HG02623 (cell line): Measurements from ENCODE around the gene MRPL9.
A peak's percentile ranks its signal among the peaks of the same experiment; 100 is the strongest.

ENCODE experiments used
- ATAC-seq: cut with Tn5 transposase; IDR thresholded peaks from one replicate; pipeline ENCODE4 v1.9.1; 2021; ENCODE audit warnings: moderate library complexity; ENCODE audit not compliant: unreplicated experiment

Gene MRPL9

GRCh38 chr1:151762941-151763921 lies at the start of gene MRPL9:
Gene MRPL9 (minus strand): TSS chr1:151763496. CDS start chr1:151763479, 17 bp downstream.
- peak; percentile 84 for ATAC-seq

- ATAC-seq, result no peak
Observed at GRCh38 chr1:151811181-151811580, 47.9 kb upstream of the MRPL9 start.

- no peak for ATAC-seq
Observed at GRCh38 chr1:151809985-151810556, 46.8 kb upstream of the MRPL9 start.

GRCh38 chr1:151809290-151809984 lies 46.1 kb upstream of the MRPL9 start:
- no peak for ATAC-seq

- ATAC-seq, result no peak
Observed at GRCh38 chr1:151807766-151808165, 44.5 kb upstream of the MRPL9 start.

DNA sequence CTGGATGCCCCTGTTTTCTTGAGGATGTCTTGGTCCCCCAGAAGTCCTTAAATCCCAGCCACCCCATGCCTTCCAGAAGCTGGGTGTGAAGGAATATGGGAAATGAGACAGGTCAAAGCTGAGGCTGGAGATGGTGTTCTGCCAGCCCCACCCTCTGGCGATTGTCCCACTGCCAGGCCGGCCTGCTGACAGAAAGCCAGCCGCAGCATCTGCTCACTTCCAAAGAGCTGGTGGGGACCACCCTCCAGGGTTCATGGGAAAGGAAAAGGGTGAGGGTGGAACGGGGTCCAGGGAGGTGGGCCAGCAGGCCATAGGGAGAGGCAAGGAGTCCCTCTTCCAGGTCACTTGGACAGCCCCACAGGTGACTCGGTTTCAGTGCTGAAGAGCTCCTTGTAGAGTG lies 43.8 kb upstream of the MRPL9 start:
- no peak for ATAC-seq

- no peak for ATAC-seq
Observed at GRCh38 chr1:151806170-151806569, 42.9 kb upstream of the MRPL9 start.

DNA sequence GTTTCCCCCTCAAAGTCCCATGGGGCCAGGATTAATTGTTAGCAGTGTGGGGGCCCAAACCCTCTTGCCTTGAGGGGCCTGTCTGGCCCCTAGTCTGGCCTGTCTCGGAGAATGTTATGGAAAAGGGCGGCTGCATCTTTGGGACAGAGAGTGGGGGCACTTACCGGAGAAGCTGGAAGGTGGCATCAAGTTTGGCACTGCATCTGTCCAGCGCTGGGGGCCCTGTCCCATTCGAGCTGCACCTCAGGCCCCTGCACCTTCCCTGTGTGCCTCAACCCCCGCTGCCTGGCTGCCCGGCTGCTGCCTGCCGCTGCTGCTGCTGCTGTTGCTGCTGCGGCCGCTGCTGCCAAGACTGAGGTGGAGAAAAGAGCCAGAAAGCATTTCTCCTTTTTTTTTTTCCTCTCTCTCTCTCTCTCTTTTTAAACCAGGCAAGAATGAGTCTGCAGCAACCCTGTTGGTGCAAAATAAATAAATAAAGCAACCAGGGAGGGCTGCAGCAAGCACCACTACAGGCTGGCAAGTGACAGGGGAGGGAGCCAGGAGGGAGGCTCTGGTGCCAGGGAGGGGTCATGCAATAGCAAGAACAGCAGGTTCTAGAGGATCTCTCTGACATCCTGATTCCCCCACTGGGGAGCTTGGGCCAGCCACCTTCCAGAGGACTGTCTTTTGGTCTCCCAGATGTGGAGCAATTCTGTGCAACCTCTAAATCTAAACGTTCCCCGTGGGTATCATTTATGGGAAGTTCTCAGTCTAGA lies 41.9 kb upstream of the MRPL9 start, which contains the start of gene LINGO4:
TSS of gene LINGO4 (minus strand) at position 354 of the 755 bp plus-strand sequence. CDS start 2,715 bp downstream, outside the sequence.
- ATAC-seq, result no peak

- no peak for ATAC-seq
Observed at GRCh38 chr1:151803915-151804314, 40.6 kb upstream of the MRPL9 start.

- ATAC-seq, result no peak
Observed at GRCh38 chr1:151803164-151803563, 39.9 kb upstream of the MRPL9 start.

DNA sequence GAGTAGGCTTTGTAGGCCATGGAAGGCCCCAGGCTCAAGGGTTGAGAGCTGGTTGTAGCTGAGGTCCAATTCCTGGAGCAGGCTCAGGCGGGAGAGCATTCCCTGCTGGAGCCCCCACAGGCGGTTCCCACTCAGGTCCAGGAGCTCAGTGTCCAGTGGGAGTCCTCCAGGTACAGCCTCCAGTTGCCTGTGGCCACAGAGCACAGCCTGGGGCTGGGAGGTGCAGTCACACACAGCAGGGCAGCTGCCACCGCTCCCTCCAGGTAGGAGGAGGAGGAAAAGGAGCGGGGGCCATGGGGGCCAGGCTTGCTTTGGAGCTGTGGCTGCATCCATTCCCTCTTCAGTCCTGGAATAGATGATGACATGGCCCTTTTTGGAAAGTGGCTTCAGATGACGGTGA lies 39.1 kb upstream of the MRPL9 start:
- no peak for ATAC-seq

GRCh38 chr1:151801846-151802245 lies 38.5 kb upstream of the MRPL9 start:
- no peak for ATAC-seq

- ATAC-seq, result no peak
Observed at GRCh38 chr1:151801310-151801820, 38.1 kb upstream of the MRPL9 start.

GRCh38 chr1:151800830-151801229 lies 37.5 kb upstream of the MRPL9 start:
- no peak for ATAC-seq

GRCh38 chr1:151799179-151800022 lies 36.1 kb upstream of the MRPL9 start:
- no peak for ATAC-seq

DNA sequence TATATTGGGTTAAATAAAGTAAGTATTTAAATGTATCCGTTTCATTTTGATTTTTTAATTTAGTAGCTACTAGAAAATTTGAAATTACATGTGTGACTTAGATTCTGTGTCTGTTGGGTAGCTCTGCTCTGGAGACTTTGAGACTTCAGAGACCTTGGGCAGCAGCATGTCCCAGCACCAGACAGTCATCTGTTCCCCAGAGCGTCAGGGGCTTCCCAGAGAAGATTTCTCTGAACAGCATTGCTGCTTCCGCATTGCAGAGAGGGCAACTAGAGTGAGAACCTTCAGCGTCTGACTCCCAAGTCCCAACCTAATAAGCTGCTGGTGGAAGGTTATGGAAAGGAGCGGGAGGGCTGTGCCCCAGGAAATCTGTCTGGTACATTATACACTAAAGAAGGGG lies 35.3 kb upstream of the MRPL9 start:
- ATAC-seq, result no peak

DNA sequence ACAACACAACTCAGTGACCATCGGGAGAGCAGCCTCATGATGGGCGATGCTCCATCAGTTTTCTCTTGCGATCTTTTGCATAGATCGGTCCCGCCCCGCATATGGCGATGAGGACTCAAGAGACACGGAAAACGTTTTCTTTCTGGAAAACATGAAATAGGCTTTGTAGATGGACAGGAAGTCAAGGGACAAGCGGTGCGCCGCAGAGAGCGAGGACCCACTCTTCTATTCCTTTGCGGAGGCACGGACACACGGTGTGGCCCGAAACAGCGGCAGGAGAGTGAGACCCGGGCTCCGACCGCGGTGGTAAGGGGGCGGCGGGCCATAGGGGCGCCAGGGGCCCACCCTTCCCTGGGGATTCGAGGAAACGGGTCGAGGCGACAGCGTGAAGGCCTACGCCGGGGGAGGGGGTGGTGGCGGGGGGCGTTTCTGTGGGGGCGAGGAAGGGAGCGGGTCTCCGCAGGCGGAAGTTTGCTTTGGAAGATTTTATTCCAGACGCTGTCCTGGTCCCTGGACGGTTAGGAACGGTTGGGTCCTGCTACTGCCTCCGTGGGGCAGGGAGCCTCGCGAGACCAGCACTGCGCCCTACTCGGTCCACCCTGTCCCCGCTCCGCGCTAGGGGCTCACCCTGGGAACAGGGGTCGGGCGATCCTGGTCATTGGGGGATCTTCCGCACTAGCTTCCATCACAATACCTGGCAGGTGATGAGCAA lies 27.8 kb upstream of the MRPL9 start:
- ATAC-seq, result peak; percentile 10

GRCh38 chr1:151790071-151790939 lies 27.0 kb upstream of the MRPL9 start, which contains the start of gene TDRKH:
Gene TDRKH (minus strand): TSS chr1:151790500. CDS start chr1:151783022, 7,478 bp downstream.
- peak; percentile 91 for ATAC-seq
